Pericardium fibroblast (primary cell): ENCODE data around the gene HMMR. TPM values are rescaled to one million over a fixed set of nuclear protein-coding genes. Genes with fewer than 3 reads are reported as not detected.

Experiments
- total RNA-seq: library from RNA; depleted of rRNA; stranded (reverse); fragments of >200 nt; gene quantifications from 2 replicates; pipeline ENCODE4 v1.2.3, GENCODE V29; 2015

Gene HMMR
- total RNA-seq, result 1.5 and 6.4 TPM in 2 replicates

GRCh38 chr5:163460562-163461171 lies at the start of gene HMMR:
HMMR (plus strand) TSS chr5:163460632; CDS start chr5:163460693, 61 bp downstream.

DNA sequence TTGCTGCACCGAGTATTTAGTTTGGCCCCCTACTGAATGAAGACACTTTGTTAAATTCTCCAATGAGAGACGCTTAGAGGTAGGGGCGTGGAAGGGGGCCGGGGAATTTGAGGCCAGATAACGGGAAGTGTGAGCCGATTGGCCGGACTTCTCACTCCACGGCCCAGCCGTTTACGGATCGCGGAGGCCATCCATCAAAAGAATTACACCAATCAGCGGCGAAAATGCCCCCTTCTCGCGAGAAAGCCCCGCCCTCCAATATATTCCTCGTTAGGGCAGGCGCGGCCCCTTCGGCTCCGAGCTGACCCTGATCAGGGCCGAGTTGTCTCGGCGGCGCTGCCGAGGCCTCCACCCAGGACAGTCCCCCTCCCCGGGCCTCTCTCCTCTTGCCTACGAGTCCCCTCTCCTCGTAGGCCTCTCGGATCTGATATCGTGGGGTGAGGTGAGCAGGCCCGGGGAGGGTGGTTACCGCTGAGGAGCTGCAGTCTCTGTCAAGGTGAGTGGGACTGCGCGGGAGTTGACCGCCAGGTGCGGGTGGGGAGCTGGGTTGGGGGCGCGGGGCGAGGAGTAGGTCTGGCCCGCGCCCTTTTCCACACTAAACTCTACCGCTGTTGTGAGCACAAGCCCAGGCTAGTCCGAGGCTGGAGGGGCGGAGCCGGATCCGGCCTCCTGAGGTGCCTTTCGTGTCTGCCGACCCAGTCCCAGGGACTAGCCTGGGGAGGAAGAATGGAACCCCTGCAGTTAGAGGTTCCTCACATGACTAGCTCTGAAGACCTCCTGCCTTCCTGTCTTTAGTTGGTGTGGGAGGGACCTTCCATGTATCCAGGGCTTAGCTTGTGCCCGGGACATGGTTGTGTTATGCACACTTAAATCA lies 22.9 kb upstream of the HMMR start, which contains the start of gene CCNG1:
CCNG1 (plus strand) TSS at position 287 of the 874 bp plus-strand sequence. CDS start 1,662 bp downstream, outside the sequence.

GRCh38 chr5:163459819-163460561 lies 442 bp upstream of the HMMR start, which contains the start of gene NUDCD2:
NUDCD2 (minus strand) TSS chr5:163460102; CDS start chr5:163460050, 52 bp downstream.

GRCh38 chr5:163505368-163506094 lies 45.1 kb downstream of the HMMR start, which contains the start of gene MAT2B:
MAT2B (plus strand) TSS chr5:163505619; CDS start chr5:163505687, 68 bp downstream.

Other genes starting within 250 kb of the HMMR start
- gene CCNG1, start 23.0 kb upstream of the HMMR start, total RNA-seq, result 139 and 241 TPM in 2 replicates
- 4.6 and 5.8 TPM in 2 replicates for gene NUDCD2, start 530 bp upstream of the HMMR start, total RNA-seq
- 32.1 and 48.9 TPM in 2 replicates for gene MAT2B, start 45.0 kb downstream of the HMMR start, total RNA-seq